TTC549 (cell line): ENCODE results near the gene SST.
"Not testable (repeated sequence)": the region's sequence is repeated elsewhere in the genome, so short reads cannot be mapped to it uniquely, and the experiment has no call there.

Experiments
- FAIRE-seq: peaks from 2 replicates; lab custom pipeline; 2012; peaks lifted over from hg19 to GRCh38; lab: Jason Lieb, UNC

Gene SST

GRCh38 chr3:187684444-187684843 is 14.2 kb upstream of the SST start:
- no peak for FAIRE-seq

GRCh38 chr3:187681756-187682155 is 11.6 kb upstream of the SST start:
- not testable (repeated sequence) for FAIRE-seq

- FAIRE-seq, result no peak
These were observed 9.6 kb upstream of the SST start for GRCh38 chr3:187679638-187680396.

GRCh38 chr3:187678726-187679268 is 8.6 kb upstream of the SST start:
- FAIRE-seq, result no peak

GRCh38 chr3:187677604-187678003 is 7.4 kb upstream of the SST start:
- FAIRE-seq, result no peak

- FAIRE-seq, result no peak
These were observed 2.8 kb upstream of the SST start for GRCh38 chr3:187673012-187673411.

GRCh38 chr3:187667526-187667925 is 2.7 kb downstream of the SST start:
- no peak for FAIRE-seq

GRCh38 chr3:187665764-187666402 is 4.3 kb downstream of the SST start:
- no peak for FAIRE-seq

- FAIRE-seq, result no peak
These were observed 5.2 kb downstream of the SST start for GRCh38 chr3:187665010-187665409.

GRCh38 chr3:187662848-187663409 is 7.3 kb downstream of the SST start:
- no peak for FAIRE-seq

GRCh38 chr3:187661267-187661666 is 8.9 kb downstream of the SST start:
- FAIRE-seq, result no peak

GRCh38 chr3:187651282-187651681 is 18.9 kb downstream of the SST start:
- FAIRE-seq, result no peak

GRCh38 chr3:187648177-187648576 is 22.0 kb downstream of the SST start:
- FAIRE-seq, result no peak

- no peak for FAIRE-seq
These were observed 23.1 kb downstream of the SST start for GRCh38 chr3:187646906-187647660.

GRCh38 chr3:187645379-187645778 is 24.8 kb downstream of the SST start:
- FAIRE-seq, result not testable (repeated sequence)

- FAIRE-seq, result no peak
These were observed 27.3 kb downstream of the SST start for GRCh38 chr3:187642861-187643260.

GRCh38 chr3:187641320-187642016 is 28.7 kb downstream of the SST start:
- FAIRE-seq, result no peak

GRCh38 chr3:187640569-187641059 is 29.6 kb downstream of the SST start:
- no peak for FAIRE-seq

GRCh38 chr3:187639927-187640568 is 30.1 kb downstream of the SST start:
- FAIRE-seq, result no peak

GRCh38 chr3:187636528-187636927 is 33.7 kb downstream of the SST start:
- no peak for FAIRE-seq

GRCh38 chr3:187630404-187630803 is 39.8 kb downstream of the SST start:
- FAIRE-seq, result no peak
